Stimulated activated CD8-positive, alpha-beta memory T cell treated with anti-CD3 and anti-CD28 coated beads, Interleukin-12 subunit alpha, Interleukin-12 subunit beta, amount 100 ng/mL, for 24 hours (primary cell): Measurements from ENCODE around the gene HOXB13.
A peak's percentile ranks its signal among the peaks of the same experiment; 100 is the strongest.

Experiments
- DNase-seq: peaks from one replicate; pipeline ENCODE4 v3.0.0-alpha.2; 2020; ENCODE audit errors: extremely low read depth

Gene HOXB13

DNA sequence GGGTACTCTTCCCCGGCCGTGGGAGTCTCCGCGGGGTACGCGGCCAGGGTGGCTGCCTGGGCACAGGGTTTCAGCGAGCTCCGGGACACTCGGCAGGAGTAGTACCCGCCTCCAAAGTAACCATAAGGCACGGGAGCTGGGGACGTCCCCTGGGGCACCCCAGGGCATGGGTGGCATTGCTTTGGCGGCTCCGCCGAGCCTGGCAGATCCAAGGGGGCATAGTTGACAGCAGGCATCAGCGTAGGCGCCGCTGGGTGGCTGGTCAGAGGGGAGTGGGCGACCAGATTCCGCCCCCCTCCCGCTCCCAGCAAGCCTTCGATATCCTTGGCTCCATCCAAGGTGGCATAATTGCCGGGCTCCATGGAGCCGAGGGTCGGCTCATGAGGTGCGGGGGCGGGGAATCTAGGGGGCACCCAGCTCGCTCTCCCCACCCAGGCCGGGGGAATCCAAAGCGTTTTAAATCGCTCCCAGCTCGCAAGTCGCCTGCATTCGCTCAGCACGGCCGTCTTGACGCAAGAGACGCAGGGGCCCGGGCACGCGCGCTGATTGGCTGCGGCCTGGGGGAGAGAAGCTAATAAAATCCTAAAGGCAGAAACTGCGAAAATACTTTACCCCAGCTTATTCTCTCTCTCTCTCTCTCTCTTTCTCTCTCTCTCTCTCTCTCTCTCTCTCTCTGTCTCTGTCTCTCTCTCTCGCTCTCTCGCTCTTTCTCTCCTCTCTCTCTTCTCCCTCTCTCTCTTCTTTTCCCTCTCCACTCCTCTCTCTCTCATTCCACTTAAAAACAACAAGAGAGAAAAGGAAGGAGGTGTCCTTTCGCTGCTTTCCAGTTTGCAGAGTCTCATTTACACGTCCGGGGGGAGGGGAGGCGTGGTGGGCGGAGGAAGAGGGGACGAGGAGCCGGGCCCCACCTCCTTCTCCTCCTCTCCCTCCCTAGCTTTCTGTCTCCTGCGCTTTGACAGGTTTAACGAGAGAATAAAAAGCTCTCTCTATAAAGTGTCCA, at the start of gene HOXB13:
TSS of gene HOXB13 (minus strand) at position 519 of the 1,000 bp plus-strand sequence. CDS start at position 362, 157 bp downstream.
- DNase-seq: peak; percentile 9

DNA sequence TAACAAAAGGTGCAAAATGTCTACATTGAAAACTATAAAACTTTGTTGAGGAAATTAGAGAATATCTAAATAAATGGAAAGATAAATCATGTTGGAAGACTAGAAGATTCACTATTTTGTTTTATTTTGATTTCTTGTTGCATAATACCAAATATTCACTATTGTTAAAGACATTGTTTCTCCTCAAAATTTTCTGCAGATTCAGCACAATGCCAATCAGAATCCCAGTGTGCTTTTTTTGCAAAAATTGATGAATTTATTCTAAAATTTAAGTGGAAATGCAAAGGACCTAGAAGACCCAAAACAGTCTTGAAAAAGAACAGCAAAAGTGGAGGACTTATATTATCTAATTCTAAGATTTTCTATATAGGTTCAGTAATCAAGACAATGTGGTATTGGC, 48.1 kb upstream of the HOXB13 start:
- DNase-seq: no peak

DNA sequence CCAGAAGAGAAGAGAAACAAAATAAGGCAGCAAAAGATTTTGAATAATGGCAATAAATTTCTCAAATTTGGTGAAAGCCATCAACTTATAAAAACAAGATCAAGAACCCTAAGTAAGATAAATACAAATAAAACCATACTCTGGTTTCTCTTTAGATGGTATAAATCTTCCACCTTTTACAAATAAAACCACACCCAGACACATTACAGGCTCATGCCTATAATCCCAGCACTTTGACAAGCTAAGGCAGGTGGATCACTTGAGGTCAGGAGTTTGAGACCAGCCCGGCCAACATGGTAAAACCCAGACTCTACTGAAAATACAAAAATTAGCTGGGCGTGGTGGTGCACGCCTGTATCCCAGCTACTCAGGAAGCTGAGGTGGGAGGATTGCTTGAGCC, 44.7 kb upstream of the HOXB13 start:
- no peak for DNase-seq

- no peak for DNase-seq
Observed at GRCh38 chr17:48770954-48771353, 42.4 kb upstream of the HOXB13 start.

GRCh38 chr17:48769009-48769675, 40.6 kb upstream of the HOXB13 start:
- DNase-seq: no peak

GRCh38 chr17:48767263-48767774, 38.8 kb upstream of the HOXB13 start:
- DNase-seq: no peak

DNA sequence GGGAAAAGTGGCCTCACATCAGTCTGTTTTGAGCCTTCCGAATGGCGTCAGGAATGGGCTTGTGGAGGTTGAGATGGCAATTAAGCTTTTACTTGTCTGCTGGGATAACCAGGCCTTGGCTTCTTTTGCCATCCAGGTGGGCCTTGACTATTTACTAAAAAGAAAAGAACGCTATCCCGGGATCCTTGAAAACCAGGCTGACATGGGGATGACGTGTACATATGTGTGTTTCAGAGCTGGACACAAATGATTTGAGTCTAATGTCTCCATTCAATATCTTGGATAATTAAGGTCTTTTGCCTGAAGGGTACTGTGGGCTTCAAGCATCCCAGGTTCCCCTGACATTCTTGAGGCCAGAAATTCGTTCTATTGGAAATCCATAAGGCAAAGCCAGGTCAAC, 32.6 kb upstream of the HOXB13 start:
- DNase-seq: no peak

DNA sequence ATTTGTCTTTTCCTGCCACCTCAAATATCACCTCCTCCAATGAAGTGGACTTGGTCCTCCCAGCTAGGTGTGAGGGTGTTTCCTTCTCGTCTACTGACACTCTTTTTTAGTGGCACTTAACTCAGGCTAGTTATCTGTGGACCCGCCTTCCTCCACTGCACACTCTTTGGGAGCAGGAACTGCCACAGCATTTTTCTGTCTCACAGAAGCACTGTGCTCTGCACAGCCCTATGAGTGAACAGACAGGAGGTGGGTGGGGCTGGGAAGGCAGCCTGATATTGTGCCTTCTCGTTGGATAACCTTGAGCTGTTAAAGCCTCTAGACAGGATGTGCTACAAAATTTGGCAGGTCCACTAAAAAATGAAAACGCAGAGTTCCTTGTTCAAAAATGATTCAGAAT, 31.9 kb upstream of the HOXB13 start:
- DNase-seq: no peak

- no peak for DNase-seq
Observed at GRCh38 chr17:48759288-48759687, 30.7 kb upstream of the HOXB13 start.

GRCh38 chr17:48757524-48757961, 29.0 kb upstream of the HOXB13 start:
- no peak for DNase-seq

DNA sequence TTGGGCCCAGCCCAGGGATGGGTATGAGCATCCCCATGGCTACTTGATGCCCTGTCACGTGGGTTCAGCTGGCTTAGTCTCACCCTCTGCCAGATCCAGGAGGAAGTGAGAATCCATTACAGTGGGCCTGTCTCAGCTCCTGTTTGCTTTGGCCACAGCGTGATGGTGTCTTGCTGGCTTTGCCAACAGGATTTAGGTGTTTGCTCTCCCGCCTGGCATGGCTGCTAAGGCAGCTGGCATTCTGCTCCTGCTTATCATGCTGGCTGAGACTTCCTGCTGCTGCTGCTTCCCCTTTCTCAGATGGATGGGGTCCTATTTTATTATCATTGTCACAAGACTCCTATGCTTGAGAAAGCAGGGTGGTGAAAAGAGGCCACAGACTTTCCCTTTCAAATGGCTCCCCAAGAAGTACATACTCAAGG, 28.3 kb upstream of the HOXB13 start:
- DNase-seq: no peak

DNA sequence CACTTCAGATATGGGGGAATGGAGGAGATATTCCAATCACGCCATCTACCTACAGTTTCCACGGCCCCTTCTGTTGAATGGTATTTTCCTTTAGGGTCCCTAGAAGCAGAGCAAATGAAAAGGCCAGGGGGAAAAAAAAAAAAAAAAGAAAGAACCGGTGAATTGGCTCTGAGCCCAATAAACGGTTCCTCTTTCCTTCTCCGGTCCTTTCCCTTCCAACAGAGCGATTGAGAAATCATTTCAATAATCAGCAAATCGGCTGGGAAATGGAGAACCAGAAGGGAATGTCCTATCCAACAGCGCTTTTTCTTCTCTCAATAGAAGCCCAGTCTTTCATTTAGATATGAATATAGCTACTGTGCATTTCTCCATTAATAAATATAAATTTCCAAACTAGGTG, 26.8 kb upstream of the HOXB13 start:
- DNase-seq: no peak

DNA sequence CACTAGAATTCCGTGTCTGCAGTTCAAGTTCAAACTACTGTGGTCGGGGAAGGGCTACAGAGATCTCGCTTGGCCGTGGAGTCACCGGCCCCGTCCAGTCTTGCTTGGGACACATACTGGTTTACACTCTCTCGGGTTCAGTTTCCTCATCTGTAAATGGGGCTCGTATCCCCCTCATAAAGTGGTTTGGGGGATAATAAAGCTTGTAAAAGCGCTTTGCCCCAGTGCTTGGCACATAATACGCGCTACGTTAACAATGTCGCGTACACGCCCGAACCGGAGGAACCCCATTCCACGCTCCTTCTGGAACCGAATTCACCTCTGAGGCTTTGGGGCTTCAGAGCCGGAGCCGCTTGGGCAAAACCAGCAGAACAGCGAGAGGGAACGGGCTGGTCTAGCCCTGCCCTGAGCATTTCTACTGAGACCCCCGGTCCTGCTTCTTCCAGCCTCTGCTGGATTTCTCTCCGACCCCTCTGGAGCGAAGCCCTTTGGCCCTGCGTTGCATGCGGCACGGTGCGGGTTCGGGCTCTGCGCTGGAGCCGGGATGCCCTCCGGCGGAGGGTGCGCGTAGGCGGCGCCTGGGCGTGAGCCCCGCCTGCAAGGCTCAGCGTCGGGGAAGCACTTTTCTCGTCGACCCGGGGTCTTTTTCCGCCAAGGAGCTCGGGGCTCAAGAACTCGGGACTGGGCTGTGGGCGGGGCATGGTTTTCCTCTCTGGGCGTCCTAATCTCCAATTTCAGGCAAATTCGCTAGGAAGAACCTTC, 26.1 kb upstream of the HOXB13 start:
- DNase-seq: no peak

DNA sequence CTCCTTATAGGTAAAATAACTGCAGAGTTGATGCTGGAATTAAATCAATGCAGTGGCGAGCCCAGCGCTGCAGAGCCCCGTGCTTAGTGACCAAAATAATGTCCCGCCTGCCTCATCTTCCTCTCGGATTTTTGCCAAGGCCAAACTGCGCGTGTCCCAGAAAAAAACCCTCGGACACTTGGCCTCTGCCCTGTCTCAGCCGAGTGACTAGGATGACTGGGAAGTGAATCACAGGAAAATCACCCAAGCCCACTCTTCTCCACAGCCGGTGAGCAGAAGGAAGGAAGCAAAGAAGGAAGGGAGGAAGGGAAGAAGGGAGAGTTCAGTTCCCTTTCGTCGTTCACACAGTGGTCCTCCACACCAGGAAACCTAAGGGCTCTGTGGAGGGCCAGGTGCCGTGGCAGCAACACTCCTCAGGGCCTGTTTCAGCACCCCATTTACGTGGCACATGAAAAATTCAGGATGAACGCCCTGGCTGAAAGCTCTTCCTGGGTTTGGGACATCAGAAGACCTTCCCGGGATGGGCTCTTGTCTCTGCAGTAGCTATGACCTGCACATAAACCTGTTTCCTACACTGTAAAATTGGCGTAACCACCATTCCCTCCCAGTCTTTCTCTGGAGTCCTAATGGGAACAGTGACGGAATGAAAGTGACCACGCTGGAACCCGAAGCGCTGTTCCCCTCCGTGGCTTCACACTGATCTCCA, 25.4 kb upstream of the HOXB13 start:
- DNase-seq: no peak

- DNase-seq: no peak
Observed at GRCh38 chr17:48752399-48753288, 24.1 kb upstream of the HOXB13 start.

DNA sequence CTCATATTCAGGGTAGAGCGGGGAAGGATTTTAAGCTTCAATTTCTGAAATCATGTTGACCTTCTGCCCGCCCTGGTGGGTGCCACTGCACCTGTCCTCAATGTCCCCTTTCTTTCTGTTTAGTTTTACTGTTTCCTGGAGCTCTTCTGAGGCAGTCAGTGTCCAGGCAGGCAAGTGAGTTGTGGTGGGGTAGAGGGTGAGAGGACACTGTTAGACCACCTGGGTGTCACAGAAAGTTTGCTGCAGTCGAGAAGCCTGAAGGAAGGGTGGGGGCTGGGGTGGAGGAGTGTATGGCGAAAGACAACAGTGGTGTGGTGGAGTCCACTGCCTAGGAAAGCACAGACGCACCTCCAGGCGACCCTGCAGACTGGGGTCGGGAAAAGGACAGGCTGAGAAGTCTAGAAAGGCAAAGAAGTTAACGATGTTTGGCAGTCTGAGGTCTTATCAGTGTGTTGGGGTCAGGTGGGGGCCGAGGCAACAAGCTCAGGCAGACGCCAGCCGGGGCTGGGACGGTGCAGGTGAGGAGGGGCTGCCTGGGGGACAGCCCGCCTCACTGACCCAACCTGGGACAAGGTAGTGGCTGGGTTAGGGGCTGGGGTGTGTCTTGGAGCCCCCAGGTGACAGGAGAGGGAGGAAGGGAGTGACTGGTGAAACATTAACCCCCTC, 23.3 kb upstream of the HOXB13 start:
- DNase-seq: no peak

- no peak for DNase-seq
Observed at GRCh38 chr17:48751172-48751571, 22.6 kb upstream of the HOXB13 start.

DNA sequence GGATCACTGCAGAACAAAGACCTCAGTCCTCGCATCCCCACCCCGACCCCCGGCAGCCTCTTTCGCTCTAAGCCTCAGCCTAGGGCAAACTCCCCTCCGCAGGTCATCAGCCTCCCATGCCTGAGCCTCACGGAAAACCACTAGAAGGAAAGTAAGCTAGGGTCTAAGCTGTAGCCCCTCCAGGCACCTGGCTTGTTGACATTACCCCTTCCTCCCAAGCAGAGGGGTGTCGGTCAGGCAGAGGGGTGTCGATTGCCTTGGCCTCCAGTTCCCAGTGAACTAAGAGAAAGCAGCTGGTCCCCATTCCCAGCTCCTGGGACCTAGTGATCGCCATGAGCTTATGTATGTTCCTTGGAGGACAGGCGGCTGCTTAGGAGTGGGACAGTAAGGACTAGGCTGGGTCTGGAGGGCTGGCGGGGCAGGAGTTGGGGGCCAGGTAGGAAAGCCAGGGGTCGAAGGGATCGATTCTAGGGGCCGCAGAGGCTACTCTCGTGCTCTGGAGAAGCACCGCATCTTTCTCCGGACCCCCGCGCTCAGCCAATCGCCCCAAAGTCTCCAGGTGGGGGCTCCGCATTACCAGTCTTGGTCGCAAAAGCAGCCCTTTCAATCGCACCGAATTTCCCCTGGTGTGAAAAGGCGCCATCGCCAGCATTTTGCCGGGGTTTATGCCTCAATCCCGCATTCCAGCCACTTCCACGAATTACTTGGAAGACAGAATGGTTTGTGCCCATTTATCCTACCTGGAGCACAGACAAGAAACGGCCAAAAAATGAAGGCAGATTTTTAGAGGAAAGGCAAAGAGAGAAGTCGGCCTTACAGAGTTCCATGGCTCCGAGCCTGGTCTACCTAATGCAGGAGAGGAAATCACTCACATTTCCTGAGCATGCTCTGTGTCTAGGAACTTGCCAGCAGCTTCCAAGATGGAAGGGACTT, 21.3 kb upstream of the HOXB13 start:
- no peak for DNase-seq
